Gastroesophageal sphincter (tissue), 4 donors: ENCODE measurements around the gene PLAAT2. TPM values are rescaled to one million over a fixed set of nuclear protein-coding genes. Genes with fewer than 3 reads are reported as not detected.

Experiments
- ATAC-seq: fragments of 150-250 bp; one replicate; pipeline ENCODE4 v1.9.1; 2016; ENCODE audit warnings: mild to moderate bottlenecking, moderate library complexity
- H3K27ac ChIP-seq, 4 donors: fragments of 200-600 bp; sonication (generic) in 3 of 4; 1 replicate in 3 of 4; 2 replicates in 1 of 4; pipeline ENCODE4 v1.5.1; 2016 to 2019
- H3K27me3 ChIP-seq: fragments of 200-600 bp; sonication (generic); one replicate; pipeline ENCODE4 v1.5.1; 2019
- H3K36me3 ChIP-seq, 2 donors: fragments of 200-600 bp; sonication (generic); one replicate each; pipeline ENCODE4 v1.5.1; 2019; ENCODE audit warnings: control low read depth in 1 of 2
- H3K4me1 ChIP-seq, 3 donors: fragments of 200-600 bp; sonication (generic); 1 replicate in 2 of 3; 2 replicates in 1 of 3; pipeline ENCODE4 v1.5.1; 2016 to 2019; ENCODE audit warnings: control low read depth in 2 of 3
- H3K4me3 ChIP-seq, 2 donors: fragments of 200-600 bp; sonication (generic); one replicate each; pipeline ENCODE4 v1.5.1; 2019; ENCODE audit warnings: mild to moderate bottlenecking in 1 of 2, moderate library complexity in 1 of 2
- H3K9me3 ChIP-seq, 3 donors: fragments of 200-600 bp; sonication (generic); one replicate each; pipeline ENCODE4 v1.5.1; 2017 to 2019; ENCODE audit warnings: control low read depth in 2 of 3
- EP300 ChIP-seq: sonication (generic); formaldehyde crosslinking; IDR thresholded peaks from one replicate; pipeline ENCODE4 v1.6.1; 2017; ENCODE audit warnings: antibody characterized with exemption, mild to moderate bottlenecking
- POLR2A ChIP-seq, 2 donors: fragments of 450-650 bp; IDR thresholded peaks; one replicate each; pipeline ENCODE4 v1.6.1; 2017; ENCODE audit warnings: antibody characterized with exemption in 2 of 2, mild to moderate bottlenecking in 2 of 2, moderate library complexity in 1 of 2
- POLR2AphosphoS5 ChIP-seq: sonication (generic); formaldehyde crosslinking; IDR thresholded peaks from one replicate; pipeline ENCODE4 v1.6.1; 2017; ENCODE audit warnings: antibody characterized with exemption
- WGBS, 2 donors: methylation state at CpG; one replicate each; pipeline ENCODE4 v1.1.5; 2018; ENCODE audit warnings: low coverage in 1 of 2; 5-methylcytosine and 5-hydroxymethylcytosine counted together
- total RNA-seq, 4 donors: library from RNA; depleted of rRNA; stranded (reverse); fragments of >200 nt; gene quantifications; one replicate each; pipeline ENCODE4 v1.1.0, GENCODE V29; 2016
- TF ChIP-seq, protein P1 (sequence below), 4 experiments: fragments of 200-600 bp in 2 of 4; fragments of 450-650 bp in 2 of 4; sonication (generic) in 1 of 4; IDR thresholded peaks; one replicate each; pipeline ENCODE4 v1.5.1; 2017 to 2019; ENCODE audit warnings: antibody characterized with exemption in 4 of 4, mild to moderate bottlenecking in 2 of 4, moderate library complexity in 2 of 4

PLAAT2 gene
- total RNA-seq, 4 donors from 2014 or later = not detected

DNA sequence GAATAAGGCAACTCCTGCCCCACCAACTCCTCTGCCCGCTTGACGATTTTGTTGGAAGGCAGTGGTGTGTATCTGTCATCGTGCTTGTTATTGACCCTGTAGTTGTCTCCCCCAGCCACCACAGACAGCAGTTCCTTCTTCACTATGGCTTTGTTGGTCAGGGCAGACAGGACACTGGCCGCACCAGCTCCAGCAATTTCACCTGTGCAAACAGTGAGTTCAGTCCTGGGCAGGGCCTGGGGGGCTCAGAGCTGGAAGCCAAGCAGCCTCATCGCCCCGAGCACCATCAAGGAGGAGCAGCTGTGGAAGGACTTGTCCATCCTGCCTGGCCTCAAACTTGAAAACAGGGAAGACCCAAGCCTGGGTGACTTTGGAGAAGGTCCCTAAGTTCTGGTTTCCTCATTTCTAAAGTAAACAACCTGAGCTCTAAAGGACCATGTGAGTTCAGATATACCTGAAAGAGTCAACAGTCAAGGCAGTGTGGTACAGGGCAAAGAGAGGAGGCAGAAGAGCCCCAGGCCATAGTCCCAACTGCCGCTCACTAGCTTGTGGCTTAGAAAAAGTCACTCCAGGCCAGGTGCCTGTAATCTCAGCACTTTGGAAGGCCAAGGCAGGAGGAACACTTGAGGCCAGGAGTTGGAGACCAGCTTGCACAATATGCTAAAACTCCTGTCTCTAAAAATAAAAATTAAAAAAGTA is 4.6 kb downstream of the PLAAT2 start:
- ATAC-seq = no peak
- H3K36me3 ChIP-seq = no peaks in the 10 kb centered on the region
- H3K4me1 ChIP-seq = no peaks in the 10 kb centered on the region
- H3K27ac ChIP-seq = no peak overlapping the region
- 100% methylated on average over 1 to 3 of the region's 7 CpGs for WGBS, 2 donors
- TF ChIP-seq POLR2AphosphoS5 = no peak
- TF ChIP-seq, protein P1, sequence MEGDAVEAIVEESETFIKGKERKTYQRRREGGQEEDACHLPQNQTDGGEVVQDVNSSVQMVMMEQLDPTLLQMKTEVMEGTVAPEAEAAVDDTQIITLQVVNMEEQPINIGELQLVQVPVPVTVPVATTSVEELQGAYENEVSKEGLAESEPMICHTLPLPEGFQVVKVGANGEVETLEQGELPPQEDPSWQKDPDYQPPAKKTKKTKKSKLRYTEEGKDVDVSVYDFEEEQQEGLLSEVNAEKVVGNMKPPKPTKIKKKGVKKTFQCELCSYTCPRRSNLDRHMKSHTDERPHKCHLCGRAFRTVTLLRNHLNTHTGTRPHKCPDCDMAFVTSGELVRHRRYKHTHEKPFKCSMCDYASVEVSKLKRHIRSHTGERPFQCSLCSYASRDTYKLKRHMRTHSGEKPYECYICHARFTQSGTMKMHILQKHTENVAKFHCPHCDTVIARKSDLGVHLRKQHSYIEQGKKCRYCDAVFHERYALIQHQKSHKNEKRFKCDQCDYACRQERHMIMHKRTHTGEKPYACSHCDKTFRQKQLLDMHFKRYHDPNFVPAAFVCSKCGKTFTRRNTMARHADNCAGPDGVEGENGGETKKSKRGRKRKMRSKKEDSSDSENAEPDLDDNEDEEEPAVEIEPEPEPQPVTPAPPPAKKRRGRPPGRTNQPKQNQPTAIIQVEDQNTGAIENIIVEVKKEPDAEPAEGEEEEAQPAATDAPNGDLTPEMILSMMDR (IDR thresholded peaks at IDR 0.05) = no peak
- no peak for TF ChIP-seq POLR2A (IDR thresholded peaks at IDR 0.05)
- no peak for TF ChIP-seq EP300
- no peaks in the 10 kb centered on the region for H3K9me3 ChIP-seq
- H3K4me3 ChIP-seq = no peak overlapping the region
- H3K27me3 ChIP-seq = no peaks in the 10 kb centered on the region

DNA sequence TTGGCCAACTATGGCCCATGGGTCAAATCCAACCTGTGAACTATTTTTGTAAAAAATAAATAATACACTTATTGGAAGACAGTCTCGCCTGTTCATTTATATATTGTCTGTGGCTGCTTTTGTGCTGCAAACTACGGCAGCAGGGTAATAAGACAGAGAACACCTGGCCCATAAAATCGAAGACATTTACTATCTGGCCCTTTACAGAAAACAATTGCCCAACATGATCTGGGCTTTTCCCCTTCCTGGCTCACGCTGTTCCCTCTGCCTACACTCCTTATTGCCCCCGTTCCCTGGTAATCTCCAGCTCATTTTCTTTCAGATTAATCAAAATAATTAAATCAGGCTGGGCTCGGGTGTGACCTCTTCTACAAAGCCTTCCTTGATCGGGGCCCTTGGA is 5.6 kb downstream of the PLAAT2 start:
- no peaks in the 10 kb centered on the region for H3K9me3 ChIP-seq
- TF ChIP-seq EP300 (no peak), POLR2A (IDR thresholded peaks at IDR 0.05) (no peak), POLR2AphosphoS5 (no peak)
- TF ChIP-seq, protein P1 (IDR thresholded peaks at IDR 0.05) = no peak
- WGBS, 2 donors = 49 to 77% methylated on average over 5 to 7 of the region's 7 CpGs
- H3K36me3 ChIP-seq = no peaks in the 10 kb centered on the region
- no peak for ATAC-seq
- no peak overlapping the region for H3K27ac ChIP-seq
- H3K27me3 ChIP-seq = no peaks in the 10 kb centered on the region
- H3K4me3 ChIP-seq = no peak overlapping the region
- H3K4me1 ChIP-seq = no peaks in the 10 kb centered on the region

- Histone ChIP-seq H3K4me1 (no peaks in the 10 kb centered on the region), H3K36me3 (no peaks in the 10 kb centered on the region), H3K9me3 (no peaks in the 10 kb centered on the region), H3K27me3 (no peaks in the 10 kb centered on the region), H3K4me3 (no peak overlapping the region), H3K27ac (no peak overlapping the region)
- no peak for ATAC-seq
- 54 to 60% methylated on average over 2 to 4 of the region's 7 CpGs for WGBS, 2 donors
- TF ChIP-seq EP300 = no peak
- TF ChIP-seq, protein P1 (IDR thresholded peaks at IDR 0.05) = no peak
- no peak for TF ChIP-seq POLR2A (IDR thresholded peaks at IDR 0.05)
- TF ChIP-seq POLR2AphosphoS5 = no peak
Measured at GRCh38 chr11:63556404-63557013, 6.7 kb downstream of the PLAAT2 start.

DNA sequence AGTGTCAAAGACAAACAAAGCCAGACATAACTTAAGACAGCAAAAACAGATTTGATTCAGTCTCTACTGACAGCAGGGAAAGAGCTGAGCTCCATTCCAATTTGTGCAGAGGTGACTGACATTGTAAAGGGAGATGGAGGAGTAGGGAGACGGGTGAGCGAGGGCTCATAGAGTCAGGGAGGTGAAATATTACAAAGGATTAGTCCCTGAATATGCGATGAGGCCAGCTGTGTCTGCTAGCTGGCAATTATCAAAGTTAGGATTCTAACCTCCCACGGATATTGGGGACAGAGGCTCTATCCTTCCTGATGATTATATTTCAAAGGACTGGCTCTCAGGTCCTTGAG is 8.3 kb downstream of the PLAAT2 start:
- H3K9me3 ChIP-seq = no peaks in the 10 kb centered on the region
- H3K4me3 ChIP-seq = no peak overlapping the region
- H3K4me1 ChIP-seq = no peaks in the 10 kb centered on the region
- ATAC-seq = no peak
- no peak overlapping the region for H3K27ac ChIP-seq
- no peaks in the 10 kb centered on the region for H3K36me3 ChIP-seq
- 63 to 77% methylated on average over 4 of the region's 4 CpGs for WGBS, 2 donors
- TF ChIP-seq EP300 (no peak), POLR2A (IDR thresholded peaks at IDR 0.05) (no peak), POLR2AphosphoS5 (no peak)
- TF ChIP-seq, protein P1 (IDR thresholded peaks at IDR 0.05) = no peak
- H3K27me3 ChIP-seq = no peaks in the 10 kb centered on the region

GRCh38 chr11:63553759-63554158 is 9.4 kb downstream of the PLAAT2 start:
- Histone ChIP-seq H3K36me3 (no peaks in the 10 kb centered on the region), H3K9me3 (no peaks in the 10 kb centered on the region), H3K27ac (no peak overlapping the region), H3K4me3 (no peak overlapping the region), H3K4me1 (no peaks in the 10 kb centered on the region), H3K27me3 (no peaks in the 10 kb centered on the region)
- ATAC-seq = no peak
- TF ChIP-seq, protein P1 (IDR thresholded peaks at IDR 0.05) = no peak
- no peak for TF ChIP-seq POLR2AphosphoS5
- TF ChIP-seq EP300 = no peak
- TF ChIP-seq POLR2A (IDR thresholded peaks at IDR 0.05) = no peak
- WGBS, 2 donors = 40 to 80% methylated on average over 1 to 6 of the region's 8 CpGs
